GM23338 (cell line): ENCODE results near the gene GGT6. TPM values are rescaled to one million over a fixed set of nuclear protein-coding genes. Genes with fewer than 3 reads are reported as not detected.

Experiments
- ATAC-seq: fragments of 200-7000 bp; cut with Tn5 transposase; 3 replicates; pipeline ENCODE4 v1.9.1; 2020
- DNase-seq: peaks from one replicate; pipeline ENCODE4 v3.0.0-alpha.2; 2015; ENCODE audit warnings: low spot score
- H2AFZ ChIP-seq: fragments of 200-600 bp; sonication (generic); 2 replicates; pipeline ENCODE4 v1.8.0; 2016; ENCODE audit warnings: antibody characterized with exemption, mild to moderate bottlenecking, moderate library complexity
- H3F3A ChIP-seq: fragments of 200-600 bp; sonication (generic); replicated peaks from 2 replicates; pipeline ENCODE4 v1.8.0; 2017; ENCODE audit warnings: antibody characterized with exemption, mixed run types, low read depth
- H3K27ac ChIP-seq: fragments of 200-600 bp; sonication (generic); 2 replicates; pipeline ENCODE4 v1.6.1; 2016; ENCODE audit warnings: low read depth
- H3K27me3 ChIP-seq: fragments of 200-600 bp; sonication (generic); 2 replicates; pipeline ENCODE4 v1.8.0; 2016; ENCODE audit warnings: mild to moderate bottlenecking, mixed run types, moderate library complexity; ENCODE audit not compliant: insufficient read depth
- H3K36me3 ChIP-seq: fragments of 200-600 bp; sonication (generic); 2 replicates; pipeline ENCODE4 v1.8.0; 2016; ENCODE audit warnings: mild to moderate bottlenecking; ENCODE audit not compliant: insufficient read depth
- H3K4me1 ChIP-seq: fragments of 200-600 bp; sonication (generic); 2 replicates; pipeline ENCODE4 v1.8.0; 2016; ENCODE audit warnings: mild to moderate bottlenecking, moderate library complexity; ENCODE audit not compliant: insufficient read depth
- H3K4me2 ChIP-seq: fragments of 200-600 bp; sonication (generic); 2 replicates; pipeline ENCODE4 v1.7.1; 2017; ENCODE audit warnings: mixed run types
- H3K4me3 ChIP-seq: fragments of 200-600 bp; sonication (generic); 2 replicates; pipeline ENCODE4 v1.6.1; 2016; ENCODE audit warnings: mixed run types
- H3K79me2 ChIP-seq: fragments of 200-600 bp; sonication (generic); replicated peaks from 2 replicates; pipeline ENCODE4 v1.8.0; 2017; ENCODE audit warnings: mild to moderate bottlenecking; ENCODE audit not compliant: insufficient read depth
- H3K9me2 ChIP-seq: fragments of 200-600 bp; sonication (generic); 2 replicates; pipeline ENCODE4 v1.8.0; 2017; ENCODE audit not compliant: insufficient read depth
- H4K20me1 ChIP-seq: fragments of 200-600 bp; sonication (generic); replicated peaks from 2 replicates; pipeline ENCODE4 v1.8.0; 2017; ENCODE audit warnings: mild to moderate bottlenecking; ENCODE audit not compliant: insufficient read depth
- H3K27ac Mint-ChIP-seq: 2 replicates; pipeline ENCODE4 v1.8.0; 2020; ENCODE audit warnings: inconsistent platforms, mild to moderate bottlenecking, moderate library complexity, mixed read lengths
- H3K27me3 Mint-ChIP-seq: 3 replicates; pipeline ENCODE4 v1.8.0; 2022; ENCODE audit warnings: low read depth, mild to moderate bottlenecking, moderate library complexity, mixed read lengths, inconsistent platforms; ENCODE audit not compliant: insufficient read depth, poor library complexity
- H3K36me3 Mint-ChIP-seq: 3 replicates; pipeline ENCODE4 v1.8.0; 2021; ENCODE audit warnings: low read depth, mild to moderate bottlenecking, inconsistent platforms, moderate library complexity, mixed read lengths
- H3K4me1 Mint-ChIP-seq: 3 replicates; pipeline ENCODE4 v1.8.0; 2020; ENCODE audit warnings: mild to moderate bottlenecking, inconsistent platforms, mixed read lengths
- H3K4me3 Mint-ChIP-seq: 3 replicates; pipeline ENCODE4 v1.8.0; 2021; ENCODE audit warnings: moderate library complexity, mild to moderate bottlenecking, inconsistent platforms, mixed read lengths
- H3K9me3 Mint-ChIP-seq: 3 replicates; pipeline ENCODE4 v1.8.0; 2020; ENCODE audit warnings: moderate library complexity, mild to moderate bottlenecking, inconsistent platforms, mixed read lengths
- CREB1 ChIP-seq: fragments of 250-450 bp; sonication (Bioruptor Pico); IDR thresholded peaks from 2 replicates; pipeline ENCODE4 v1.5.0; 2020; ENCODE audit warnings: low read depth, mild to moderate bottlenecking, moderate library complexity
- CTCF ChIP-seq, 2 experiments: fragments of 200-600 bp in 1 of 2; sonication (generic) in 1 of 2; conservative IDR thresholded peaks; 2 replicates each; pipeline versions ENCODE4 v1.5.1 to v1.6.1; 2016 to 2017; ENCODE audit warnings: antibody characterized with exemption in 2 of 2, low read depth in 2 of 2, mild to moderate bottlenecking in 2 of 2, moderate library complexity in 1 of 2
- ETS1 ChIP-seq: IDR thresholded peaks from 2 replicates; pipeline ENCODE4 v1.6.1; 2016; ENCODE audit warnings: antibody characterized with exemption
- EZH2 ChIP-seq: fragments of 200-600 bp; sonication (generic); IDR thresholded peaks from one replicate; pipeline ENCODE4 v1.8.0; 2017; ENCODE audit warnings: antibody characterized with exemption, mild to moderate bottlenecking, low read depth; ENCODE audit not compliant: unreplicated experiment
- EZH2phosphoT487 ChIP-seq: fragments of 200-600 bp; sonication (generic); IDR thresholded peaks from one replicate; pipeline ENCODE4 v1.8.1; 2018; ENCODE audit warnings: antibody characterized with exemption; ENCODE audit not compliant: unreplicated experiment
- JUNB ChIP-seq: IDR thresholded peaks from one replicate; pipeline ENCODE4 v1.6.1; 2016; ENCODE audit warnings: antibody characterized with exemption; ENCODE audit not compliant: unreplicated experiment
- NANOG ChIP-seq: IDR thresholded peaks from 2 replicates; pipeline ENCODE4 v1.6.1; 2016; ENCODE audit warnings: antibody characterized with exemption, borderline replicate concordance
- POLR2AphosphoS5 ChIP-seq: IDR thresholded peaks from 2 replicates; pipeline ENCODE4 v1.6.1; 2016; ENCODE audit warnings: antibody characterized with exemption, low read depth
- REST ChIP-seq: IDR thresholded peaks from one replicate; pipeline ENCODE4 v1.6.1; 2018; ENCODE audit warnings: antibody characterized with exemption; ENCODE audit not compliant: unreplicated experiment
- STAT1 ChIP-seq: IDR thresholded peaks from one replicate; pipeline ENCODE4 v1.6.1; 2016; ENCODE audit warnings: antibody characterized with exemption; ENCODE audit not compliant: unreplicated experiment
- ZNF114 ChIP-seq: fragments of 250-450 bp; sonication (Bioruptor Pico); IDR thresholded peaks from 2 replicates; pipeline ENCODE4 v1.5.0; 2020; ENCODE audit warnings: mild to moderate bottlenecking, moderate library complexity
- ZNF331 ChIP-seq: fragments of 250-450 bp; sonication (Bioruptor Pico); IDR thresholded peaks from 2 replicates; pipeline ENCODE4 v1.5.0; 2020; ENCODE audit warnings: low read depth, mild to moderate bottlenecking, moderate library complexity
- ZNF462 ChIP-seq: fragments of 250-450 bp; sonication (Bioruptor Pico); IDR thresholded peaks from 2 replicates; pipeline ENCODE4 v1.5.0; 2020; ENCODE audit warnings: mild to moderate bottlenecking, moderate library complexity
- polyA plus RNA-seq: library from polyadenylated mRNA; unstranded; fragments of >200 nt; fragmentation: Nextera tagmentation; extraction: Ambion mirVana; gene quantifications from 2 replicates; pipeline ENCODE4 v1.2.1, GENCODE V29; 2016
- total RNA-seq: library from RNA; depleted of rRNA; stranded (reverse); fragments of >200 nt; shearing (Covaris generic); gene quantifications from 2 replicates; pipeline ENCODE4 v1.2.3, GENCODE V29; 2014

GGT6 gene
- total and polyA plus RNA-seq, 2 experiments from 2014 or later = 0.24 TPM; not detected in 1

- peak overlapping the region; percentile 79 for H3K27ac ChIP-seq
- peak; percentile 19 for ATAC-seq
- peak; percentile 60 for DNase-seq
Observed at GRCh38 chr17:4555873-4556759, 4.3 kb downstream of the GGT6 start.

More at GRCh38 chr17:4555873-4556759, 4.3 kb downstream of the GGT6 start:
- Histone ChIP-seq H3K4me2 (peak overlapping the region; percentile 84), H3K9me2 (no peaks in the 10 kb centered on the region), H3K27me3 (no peaks in the 10 kb centered on the region), H3K36me3 (peaks cover 14% of the 10 kb centered on the region), H3F3A (peaks cover 11% of the 10 kb centered on the region; the same call in 1 of the 2 replicates), H3K4me1 (peaks cover 20% of the 10 kb centered on the region), H4K20me1 (no peaks in the 10 kb centered on the region; the same call in none of the 2 replicates), H3K79me2 (peaks cover 30% of the 10 kb centered on the region), H3K4me3 (peak overlapping the region; percentile 93), H2AFZ (peak overlapping the region; percentile 70)
- Mint-ChIP-seq H3K36me3 (peaks cover 40% of the 10 kb centered on the region), H3K27ac (peak overlapping the region; percentile 93), H3K27me3 (peaks cover 11% of the 10 kb centered on the region), H3K4me3 (peak overlapping the region; percentile 96), H3K4me1 (peaks cover 34% of the 10 kb centered on the region), H3K9me3 (no peaks in the 10 kb centered on the region)
- TF ChIP-seq JUNB (no peak), POLR2AphosphoS5 (no peak), ZNF331 (no peak), CREB1 (CRISPR knock-in tag) (no peak), ZNF114 (CRISPR knock-in tag) (no peak), EZH2phosphoT487 (no peak), ETS1 (no peak), NANOG (no peak), EZH2 (no peak), REST (no peak), CTCF (conservative IDR thresholded peaks at IDR 0.05; ENCODE audit: low read depth in 2 of 2) (no peak), ZNF462 (CRISPR knock-in tag) (no peak), STAT1 (no peak)
